GM18870 (cell line): Measurements from ENCODE around the gene HAPLN2.
A peak's percentile ranks its signal among the peaks of the same experiment; 100 is the strongest.
"Not testable (repeated sequence)": the region's sequence is repeated elsewhere in the genome, so short reads cannot be mapped to it uniquely, and the experiment has no call there.

Experiments
- ATAC-seq: cut with Tn5 transposase; IDR thresholded peaks from one replicate; pipeline ENCODE4 v1.9.1; 2021; ENCODE audit warnings: moderate library complexity; ENCODE audit not compliant: unreplicated experiment

Gene HAPLN2

DNA sequence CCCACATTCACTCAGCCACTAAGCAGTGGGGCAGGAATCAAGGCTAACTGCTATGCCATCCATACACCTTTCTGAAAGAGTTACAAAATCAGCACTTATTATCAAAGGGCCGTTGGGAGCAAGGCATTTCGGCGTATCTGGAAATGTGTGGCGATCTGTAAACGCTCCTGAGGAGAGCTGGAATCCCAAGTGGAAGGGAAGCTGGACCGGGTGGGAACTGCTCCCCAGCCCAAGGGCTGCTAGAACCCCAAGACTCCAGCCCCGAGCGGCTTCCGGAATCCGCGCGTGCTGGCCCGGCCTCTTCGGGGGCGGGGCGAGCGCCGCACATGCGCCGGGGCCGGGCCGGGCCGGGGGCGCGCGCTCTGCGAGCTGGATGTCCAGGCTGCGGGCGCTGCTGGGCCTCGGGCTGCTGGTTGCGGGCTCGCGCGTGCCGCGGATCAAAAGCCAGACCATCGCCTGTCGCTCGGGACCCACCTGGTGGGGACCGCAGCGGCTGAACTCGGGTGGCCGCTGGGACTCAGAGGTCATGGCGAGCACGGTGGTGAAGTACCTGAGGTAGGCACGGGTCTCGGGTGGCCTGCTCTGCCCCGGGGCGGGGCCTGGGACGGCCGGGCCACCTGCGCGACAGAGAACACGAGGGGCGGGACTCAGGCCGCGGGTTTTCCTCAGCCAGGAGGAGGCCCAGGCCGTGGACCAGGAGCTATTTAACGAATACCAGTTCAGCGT lies 27.6 kb upstream of the HAPLN2 start, which contains the start of gene NAXE:
Gene NAXE, plus strand, starts transcription at position 345 of the 726 bp plus-strand sequence. Its CDS starts 29 bp downstream, at position 374.
- no peak for ATAC-seq

DNA sequence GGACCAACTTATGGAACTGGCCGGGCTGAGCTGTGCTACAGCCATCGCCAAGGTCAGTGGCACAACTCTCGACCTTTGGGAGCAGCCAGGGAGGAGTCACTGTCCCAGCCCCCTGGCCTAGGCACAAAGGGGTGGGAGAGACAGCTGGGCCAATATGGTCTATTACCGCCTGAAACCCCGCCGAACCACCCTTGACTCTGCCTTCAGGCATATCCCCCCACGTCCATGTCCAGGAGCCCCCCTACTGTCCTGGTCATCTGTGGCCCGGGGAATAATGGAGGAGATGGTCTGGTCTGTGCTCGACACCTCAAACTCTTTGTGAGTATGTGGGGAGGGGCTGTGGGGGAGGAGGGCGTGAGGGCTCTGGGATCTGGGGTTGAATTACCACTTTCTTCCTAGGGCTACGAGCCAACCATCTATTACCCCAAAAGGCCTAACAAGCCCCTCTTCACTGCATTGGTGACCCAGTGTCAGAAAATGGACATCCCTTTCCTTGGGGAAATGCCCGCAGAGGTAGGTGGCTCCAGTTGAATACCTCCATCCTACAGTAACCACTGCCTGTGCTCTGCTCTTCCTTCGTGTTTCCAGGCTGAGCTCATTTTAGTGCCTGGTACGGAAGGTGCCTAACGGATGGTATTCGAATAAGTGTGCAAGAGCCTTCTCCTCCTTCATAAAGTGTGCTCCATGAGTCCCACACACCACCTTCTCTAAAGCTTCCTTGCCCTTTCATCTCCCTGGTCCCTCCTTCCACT lies 26.9 kb upstream of the HAPLN2 start:
- no peak for ATAC-seq

DNA sequence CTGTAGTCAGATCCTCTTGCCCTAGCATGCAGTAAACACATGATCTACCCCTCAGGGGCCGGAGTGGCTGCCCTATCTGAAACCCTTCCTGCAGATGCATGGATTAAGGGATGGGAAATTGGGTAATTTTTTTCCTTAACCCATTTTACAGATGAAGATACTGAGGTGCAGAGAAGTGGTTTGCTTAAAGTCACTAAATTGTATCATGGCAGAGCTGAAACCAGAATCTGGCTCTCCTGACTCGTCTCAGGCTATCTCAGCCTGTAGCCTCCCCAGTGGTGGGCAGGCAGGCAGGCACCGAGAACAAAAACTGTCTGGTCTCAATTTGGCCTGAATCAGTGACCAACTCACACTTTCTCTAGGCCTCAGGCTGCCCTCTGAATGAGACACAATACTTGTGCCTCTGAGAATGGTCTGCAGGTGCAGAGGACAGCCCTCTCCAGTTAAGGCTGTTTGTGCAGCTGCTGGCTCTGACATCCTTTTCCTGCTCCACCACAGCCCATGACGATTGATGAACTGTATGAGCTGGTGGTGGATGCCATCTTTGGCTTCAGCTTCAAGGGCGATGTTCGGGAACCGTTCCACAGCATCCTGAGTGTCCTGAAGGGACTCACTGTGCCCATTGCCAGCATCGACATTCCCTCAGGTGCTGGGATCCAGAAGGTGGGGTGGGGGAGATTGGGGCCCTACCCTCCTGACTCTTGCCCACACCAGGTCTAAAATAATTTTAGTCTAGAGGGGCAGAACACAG lies 26.1 kb upstream of the HAPLN2 start:
- no peak for ATAC-seq

DNA sequence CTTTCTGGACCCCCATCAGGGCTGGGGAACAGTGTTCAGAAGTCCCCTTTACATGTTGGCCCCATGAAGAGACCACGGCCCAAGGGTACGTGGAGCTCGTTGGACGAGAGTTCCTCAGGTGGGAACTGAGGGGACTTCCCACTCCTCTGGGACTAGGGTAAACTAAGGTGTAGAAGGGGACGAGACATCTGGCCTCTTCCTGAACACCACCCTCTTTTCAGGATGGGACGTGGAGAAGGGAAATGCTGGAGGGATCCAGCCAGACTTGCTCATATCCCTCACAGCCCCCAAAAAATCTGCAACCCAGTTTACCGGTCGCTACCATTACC lies 25.6 kb upstream of the HAPLN2 start:
- no peak for ATAC-seq

DNA sequence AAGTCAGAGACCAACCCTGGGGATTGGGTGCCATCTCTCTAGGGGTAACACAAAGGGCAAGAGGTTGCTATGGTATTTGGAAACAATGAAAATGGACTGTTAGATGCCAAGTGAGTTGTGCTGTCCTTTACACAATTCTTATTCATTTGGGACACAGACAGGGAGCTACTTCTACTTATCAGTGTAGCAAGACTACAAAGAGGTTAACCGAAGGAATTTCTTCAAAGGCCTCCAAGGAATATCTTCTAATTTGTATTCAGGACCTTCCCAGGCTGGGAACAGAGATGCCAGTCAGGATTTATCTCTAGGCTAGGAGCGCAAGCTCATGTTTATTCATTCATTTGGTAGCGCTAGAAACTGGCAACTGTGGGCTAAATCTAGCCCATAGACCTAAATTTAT lies 25.0 kb upstream of the HAPLN2 start:
- ATAC-seq: no peak

DNA sequence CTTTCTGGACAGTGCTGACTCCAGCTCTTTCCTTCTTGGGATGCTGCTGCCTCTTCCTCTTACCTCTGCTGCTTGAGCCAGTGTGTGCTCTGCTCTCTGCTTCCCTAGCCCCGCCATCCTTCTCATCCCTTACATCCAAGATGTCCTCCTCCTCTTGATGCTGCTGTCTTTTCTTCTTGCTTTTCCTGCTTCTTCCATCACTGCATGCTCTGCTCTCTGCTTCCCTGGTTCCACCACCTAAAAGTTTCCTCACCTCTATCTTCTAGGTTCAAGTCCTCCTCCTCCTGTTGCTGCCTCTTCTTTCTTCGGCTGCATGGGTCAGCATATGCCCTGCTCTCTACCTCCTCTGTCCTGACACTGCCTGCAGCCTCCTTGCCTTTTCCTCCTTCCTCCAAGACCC lies 24.2 kb upstream of the HAPLN2 start:
- ATAC-seq: no peak

DNA sequence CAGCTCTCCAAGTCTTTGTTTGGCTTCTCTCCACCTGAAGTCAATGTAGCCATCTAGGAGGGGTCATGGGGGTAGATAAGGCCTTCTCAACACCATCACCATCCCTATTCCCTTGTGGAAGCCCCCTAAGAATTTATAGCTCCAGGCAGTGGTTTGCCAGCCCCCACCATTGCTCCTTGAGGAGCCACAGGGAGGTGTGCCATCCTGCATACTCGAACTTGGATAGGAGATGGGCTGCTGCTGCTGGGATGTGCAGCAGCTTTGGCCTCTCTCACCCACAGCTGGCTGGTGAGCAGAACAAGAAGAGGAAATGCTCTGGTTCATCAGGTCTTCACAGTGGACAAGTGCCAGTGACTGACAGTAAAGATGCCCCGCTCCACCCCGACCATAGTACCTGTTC lies 22.8 kb upstream of the HAPLN2 start:
- ATAC-seq: no peak

DNA sequence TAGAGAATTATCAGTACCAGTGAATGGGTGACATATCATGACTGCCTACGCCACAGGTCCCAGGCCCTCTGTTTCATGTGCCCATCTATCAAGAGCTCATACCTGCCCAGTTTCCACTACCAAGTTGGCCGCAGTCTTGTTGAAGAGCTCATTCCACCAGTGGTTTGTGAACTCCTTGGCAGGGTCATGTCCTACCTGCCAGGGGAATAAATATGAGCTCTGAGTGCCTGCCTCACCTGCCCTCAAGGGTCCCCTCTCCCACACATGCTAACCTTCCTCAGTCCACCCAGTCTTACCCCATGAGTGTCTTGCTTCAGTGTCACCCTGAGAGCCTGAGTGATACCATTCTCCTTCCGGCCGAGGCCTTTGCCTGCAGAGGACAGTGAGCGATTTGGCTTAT lies 21.1 kb upstream of the HAPLN2 start:
- ATAC-seq: no peak

DNA sequence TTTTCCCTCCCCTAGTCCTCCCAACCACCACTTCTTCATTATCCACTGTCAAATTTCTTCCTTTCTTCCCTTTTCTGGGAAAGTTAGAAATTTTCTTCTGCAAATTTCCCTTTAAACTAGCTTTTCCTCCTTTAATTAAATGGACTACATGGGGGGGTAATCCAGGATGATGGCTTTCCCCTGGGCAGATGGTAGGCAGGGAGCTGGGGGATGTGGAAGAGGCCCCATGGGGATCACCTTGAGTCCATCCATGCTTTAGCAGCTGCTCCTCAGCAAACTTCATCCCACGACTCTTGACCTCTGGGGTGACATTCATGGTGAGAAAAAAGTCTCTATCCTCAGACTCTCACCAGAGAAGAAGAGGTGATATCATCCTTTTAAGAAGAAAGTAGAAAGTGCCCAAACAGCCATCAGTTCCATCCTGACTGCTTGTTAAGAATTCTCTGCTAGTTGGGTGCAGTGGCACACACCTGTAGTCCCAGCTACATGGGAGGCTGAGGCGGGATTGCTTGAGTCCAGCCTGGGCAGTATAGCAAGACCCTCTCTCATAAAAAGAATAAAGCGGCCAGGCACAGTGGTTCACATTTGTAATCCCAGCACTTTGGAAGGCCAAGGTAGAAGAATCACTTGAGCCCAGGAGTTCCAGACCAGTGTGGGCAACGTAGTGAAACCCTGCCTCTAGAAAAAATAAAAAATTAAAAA lies 20.3 kb upstream of the HAPLN2 start:
- no peak for ATAC-seq

DNA sequence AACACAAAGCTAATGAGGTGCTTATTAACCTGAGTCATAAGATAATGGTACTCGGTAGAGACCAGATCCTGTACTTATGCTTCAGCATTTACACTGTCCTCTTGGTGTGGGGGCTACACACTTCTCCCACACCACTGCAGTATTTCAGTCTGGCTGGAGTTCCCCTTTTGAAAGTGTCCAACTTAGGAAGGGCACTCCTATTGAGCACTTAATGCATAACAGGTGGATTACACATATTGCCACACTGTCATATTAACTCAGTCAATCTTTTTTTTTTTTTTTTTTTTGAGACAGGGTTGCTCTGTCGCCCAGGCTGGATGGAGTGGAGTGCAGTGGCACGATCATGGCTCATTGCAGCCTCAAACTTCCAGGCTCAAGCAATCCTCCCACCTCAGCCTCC lies 19.4 kb upstream of the HAPLN2 start:
- no peak for ATAC-seq

DNA sequence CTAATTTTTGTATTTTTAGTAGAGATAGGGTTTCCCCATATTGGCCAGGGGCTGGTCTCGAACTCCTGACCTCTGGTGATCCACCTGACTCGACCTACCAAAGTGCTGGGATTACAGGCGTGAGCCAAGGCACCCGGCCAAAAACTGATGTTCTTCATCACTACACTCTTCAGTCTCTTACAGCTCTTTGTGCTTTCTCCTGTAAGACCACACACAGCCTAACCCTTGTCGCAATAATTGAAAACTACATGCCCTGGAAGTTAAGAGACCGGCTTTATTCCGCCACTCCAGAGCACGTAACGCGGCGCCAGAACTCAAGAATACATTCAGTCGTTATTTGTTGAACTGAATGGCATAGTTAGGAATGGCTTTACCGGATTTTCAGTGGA lies 18.5 kb upstream of the HAPLN2 start:
- no peak for ATAC-seq

DNA sequence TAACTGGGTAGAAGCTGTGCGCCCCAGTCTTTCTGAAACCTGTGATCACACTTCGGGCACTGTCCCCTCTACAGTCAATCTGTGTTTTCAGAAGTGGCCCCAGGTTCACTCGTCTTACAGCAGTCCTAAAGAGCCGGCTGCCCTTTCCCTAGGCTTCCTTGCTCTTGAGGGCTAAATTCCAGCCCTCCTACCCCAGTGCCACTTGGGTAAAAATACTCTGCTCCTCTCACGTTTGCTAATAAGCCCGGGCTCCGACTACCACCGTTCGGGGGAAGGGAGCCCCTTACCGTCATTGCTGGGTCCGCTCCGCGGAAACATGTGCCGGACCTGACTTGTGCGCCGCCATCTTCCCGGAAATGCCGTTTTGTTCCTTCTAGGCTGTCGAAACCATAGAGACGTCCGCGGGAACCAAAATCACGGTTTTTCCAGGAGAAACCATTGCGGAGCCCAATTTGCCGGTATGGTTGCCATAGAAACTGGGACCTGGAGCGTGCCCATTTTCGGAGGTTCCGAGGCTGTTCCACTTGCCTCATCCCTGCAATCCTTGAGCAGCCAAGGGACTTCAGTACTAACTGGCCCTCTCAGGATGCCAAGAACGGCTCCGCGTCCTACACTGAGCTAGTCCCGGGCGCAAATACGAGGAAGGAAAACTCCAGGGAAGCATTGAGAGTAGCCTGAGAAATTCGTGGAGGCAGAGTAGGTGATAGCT lies 17.9 kb upstream of the HAPLN2 start, which contains the start of gene GPATCH4:
Gene GPATCH4, minus strand, starts transcription at position 358 of the 709 bp plus-strand sequence.
- ATAC-seq: peak; percentile 33

DNA sequence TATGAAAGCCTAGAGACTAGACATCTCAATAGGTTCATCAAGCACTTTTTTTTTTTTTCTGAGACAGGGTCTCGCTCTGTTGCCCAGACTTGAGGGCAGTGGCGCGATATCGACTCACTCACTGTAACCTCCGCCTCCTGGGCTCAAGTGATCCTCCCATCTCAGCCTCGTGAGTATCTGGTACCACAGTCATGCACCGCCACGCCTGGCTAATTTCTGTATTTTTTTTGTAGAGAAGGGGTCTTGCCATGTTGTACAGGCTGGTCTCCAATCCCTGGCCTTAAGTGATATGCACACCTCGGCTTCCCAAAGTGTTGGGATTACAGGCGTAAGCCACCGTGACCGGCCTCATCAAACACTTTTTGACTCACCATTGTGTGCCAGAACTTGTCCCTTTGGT lies 17.3 kb upstream of the HAPLN2 start:
- ATAC-seq: no peak

DNA sequence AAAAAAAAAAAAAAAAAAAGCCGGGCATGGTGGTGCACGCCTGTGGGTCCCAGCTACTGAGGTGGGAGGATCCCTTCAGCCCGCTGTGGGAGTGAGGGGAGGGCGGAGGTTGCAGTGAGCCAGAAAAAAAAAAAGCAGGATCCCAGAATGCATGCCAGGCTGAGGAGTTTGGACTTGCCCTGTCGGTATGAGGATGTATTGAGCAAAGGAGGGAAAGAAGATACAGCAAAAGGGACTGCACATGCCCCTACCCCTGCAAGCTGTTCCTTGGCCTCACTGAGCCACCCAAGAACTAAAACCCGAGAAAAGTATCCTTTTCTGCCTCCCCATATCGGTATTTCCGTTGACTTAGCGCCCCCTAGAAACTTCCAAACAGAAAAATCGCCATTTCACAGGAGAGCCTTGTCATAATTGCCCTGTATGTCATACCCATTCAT lies 16.6 kb upstream of the HAPLN2 start:
- no peak for ATAC-seq

DNA sequence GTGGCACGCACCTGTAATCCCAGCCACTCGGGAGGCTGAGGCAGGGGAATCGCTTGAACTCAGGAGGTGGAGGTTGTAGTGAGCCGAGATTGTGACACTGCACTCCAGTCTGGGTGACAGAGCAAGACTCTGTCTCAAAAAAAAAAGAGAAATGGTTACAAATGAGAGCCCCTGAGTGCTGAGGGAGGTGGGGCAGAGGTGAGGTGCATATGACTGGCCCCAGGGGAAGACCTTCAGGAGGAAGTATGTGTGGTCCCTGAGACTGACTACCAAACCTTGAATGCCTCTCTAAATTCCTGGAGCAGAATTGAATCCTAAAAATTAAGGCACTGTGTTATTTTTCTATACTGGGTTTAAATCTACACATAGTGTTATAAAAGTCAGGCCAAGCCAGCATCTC lies 11.9 kb upstream of the HAPLN2 start:
- not testable (repeated sequence) for ATAC-seq

DNA sequence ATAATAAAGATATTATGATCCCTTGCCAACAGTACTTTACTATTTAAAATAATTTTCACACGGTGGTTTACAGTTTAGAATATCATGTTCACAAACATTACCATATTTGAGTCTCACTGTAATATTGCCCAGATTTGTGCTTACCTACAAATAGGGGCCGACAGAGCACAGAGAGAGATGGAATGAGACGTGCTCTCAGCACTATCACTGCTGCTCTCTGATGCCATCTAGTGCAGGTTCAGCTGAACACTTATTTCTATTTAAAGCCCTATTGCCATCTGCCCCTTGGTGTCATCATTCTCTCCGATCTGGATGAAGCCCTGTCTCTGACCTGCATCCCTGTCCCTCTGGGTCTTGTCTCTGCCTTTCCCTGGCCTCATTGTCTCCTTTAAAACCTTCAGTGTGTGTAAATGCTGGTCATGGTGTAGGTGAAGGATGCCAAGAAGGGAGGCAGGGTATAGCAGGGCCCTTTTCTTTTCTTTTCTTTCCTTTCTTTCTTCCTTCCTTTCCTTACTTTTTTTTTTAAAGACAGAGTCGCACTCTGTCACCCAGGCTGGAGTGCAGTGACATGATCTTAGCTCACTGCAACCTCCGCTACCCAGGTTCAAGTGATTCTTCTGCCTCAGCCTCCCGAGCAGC lies 11.1 kb upstream of the HAPLN2 start:
- no peak for ATAC-seq

DNA sequence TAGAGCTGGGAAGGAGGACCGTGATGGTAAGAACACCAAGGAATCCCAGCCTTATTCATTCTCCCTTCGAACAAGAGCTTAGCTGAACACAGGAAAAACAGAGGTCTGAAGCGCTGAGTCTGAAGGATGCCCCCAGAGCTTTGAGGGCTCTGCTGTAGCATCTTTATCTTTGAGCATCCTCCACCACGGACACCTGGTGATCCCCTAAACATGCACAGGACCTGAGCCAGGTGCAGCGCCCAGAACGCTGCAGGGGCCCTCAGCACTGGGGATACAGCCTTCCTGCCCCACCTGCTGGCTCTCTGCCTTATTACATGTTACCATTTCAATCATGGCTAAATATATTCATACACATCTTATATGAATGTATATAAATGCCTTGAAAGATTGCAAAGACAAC lies 10.2 kb upstream of the HAPLN2 start:
- no peak for ATAC-seq

DNA sequence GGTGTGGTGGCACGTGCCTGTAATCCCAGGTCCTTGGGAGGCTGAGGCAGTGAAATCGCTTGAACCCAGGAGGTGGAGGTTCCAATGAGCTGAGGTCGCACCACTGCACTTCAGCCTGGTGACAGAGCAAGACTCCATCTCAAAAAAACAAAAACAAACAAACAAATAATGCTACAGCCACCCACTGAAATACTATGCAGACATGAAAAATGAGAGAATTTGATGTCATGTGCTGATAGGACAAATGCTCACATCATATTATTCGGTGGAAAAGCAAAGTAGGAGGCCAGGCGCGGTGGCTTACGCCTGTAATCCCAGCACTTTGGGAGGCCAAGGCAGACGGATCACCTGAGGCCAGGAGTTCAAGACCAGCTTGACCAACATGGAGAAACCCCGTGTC lies 9.1 kb upstream of the HAPLN2 start:
- ATAC-seq: not testable (repeated sequence)

DNA sequence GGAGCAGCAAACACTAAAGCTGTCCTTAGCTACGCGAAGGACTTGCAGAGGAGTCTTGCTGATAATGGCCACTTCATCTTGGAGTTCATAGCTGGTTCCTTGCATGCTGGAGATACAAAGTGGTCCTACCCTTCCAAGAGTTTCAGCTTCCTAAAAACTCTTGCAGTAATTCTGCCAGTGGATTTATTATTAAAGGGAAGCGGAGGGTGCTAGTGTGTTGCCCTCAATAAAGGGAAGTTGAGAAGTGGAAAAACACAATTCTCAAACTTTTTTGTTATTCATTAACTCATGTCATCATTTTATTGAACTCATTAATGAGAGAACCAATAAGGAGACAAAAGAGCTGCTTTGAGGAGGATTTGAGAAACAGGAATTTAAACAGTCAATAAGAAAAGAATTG lies 6.5 kb upstream of the HAPLN2 start:
- no peak for ATAC-seq

DNA sequence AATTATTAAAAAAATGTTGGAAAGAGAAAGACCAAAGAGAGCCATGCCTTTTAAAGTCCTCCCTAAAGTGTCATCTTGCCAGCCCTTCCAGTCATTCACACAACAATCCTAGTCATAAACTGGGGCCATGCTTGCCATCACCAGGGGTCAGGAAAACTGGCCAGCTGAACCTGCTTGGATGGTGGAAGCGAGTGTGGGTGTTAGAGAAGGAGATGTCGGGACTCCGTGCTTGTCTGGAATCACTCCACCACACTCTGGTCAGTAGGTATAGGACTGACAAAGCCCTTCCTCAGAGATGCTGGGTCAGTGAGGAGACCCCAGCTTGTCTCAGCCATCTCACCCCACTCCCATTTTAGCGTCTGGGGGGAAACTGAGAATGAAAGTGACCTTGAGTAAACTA lies 3.3 kb upstream of the HAPLN2 start:
- ATAC-seq: no peak
